Posterior vena cava (tissue), 2 donors: Measurements from ENCODE around the gene FGF22. TPM values are rescaled to one million over a fixed set of nuclear protein-coding genes. Genes with fewer than 3 reads are reported as not detected.

Source experiments
- DNase-seq: peaks from one replicate; pipeline ENCODE4 v3.0.0-alpha.2; 2020; ENCODE audit warnings: low spot score
- intact Hi-C, 2 donors: fragments of 100-400 bp; cut with DNase I; formaldehyde crosslinking; loops; one replicate each; pipeline versions ENCODE4 v1.14.1 to v1.14.2; 2022 to 2023
- total RNA-seq, 2 donors: library from RNA; stranded (reverse); fragmentation: NEBNext Ultra II Directional; extraction: Animal tissue kit (Norgen Biotek cat#: 25700); gene quantifications; one replicate each; pipeline ENCODE4 v1.2.1, GENCODE V29; 2021
- donor health status: DM: yes; HTN: yes; CAD: no.
- donor health status: DM: yes; HTN: yes; CAD: no.

Gene FGF22
- total RNA-seq, 2 donors from 2014 or later: 0.37 TPM; not detected in 1

GRCh38 chr19:687569-688166 is 48.0 kb downstream of the FGF22 start:
- intact Hi-C loops: no loop called here
- no peak for DNase-seq

- DNase-seq: no peak
- intact Hi-C loops: no loop called here
Observed at GRCh38 chr19:688214-688613, 48.5 kb downstream of the FGF22 start.

GRCh38 chr19:688992-689391 is 49.3 kb downstream of the FGF22 start:
- intact Hi-C loops: no loop called here
- no peak for DNase-seq

- no peak for DNase-seq
- intact Hi-C loops: no loop called here
Observed at GRCh38 chr19:690203-690602, 50.5 kb downstream of the FGF22 start.

Other genes with a start within 250 kb of the FGF22 start
- 1 to 10 TPM; 1.1 to 2.9 TPM for gene C2CD4C, start 230.7 kb upstream of the FGF22 start, total RNA-seq
- gene SHC2, start 178.8 kb upstream of the FGF22 start, total RNA-seq: 10 to 100 TPM; 21.0 to 21.9 TPM
- under 1 TPM in 1 of 2 donors, not detected in 1; 0.42 TPM for gene MADCAM1, start 143.4 kb upstream of the FGF22 start, total RNA-seq
- gene TPGS1, start 132.4 kb upstream of the FGF22 start, total RNA-seq: 10 to 100 TPM; 21.0 to 21.2 TPM
- 10 to 100 TPM; 41.1 to 45.8 TPM for gene CDC34, start 108.1 kb upstream of the FGF22 start, total RNA-seq
- under 1 TPM; 0.74 to 0.76 TPM for gene GZMM, start 95.8 kb upstream of the FGF22 start, total RNA-seq
- 100 to 1,000 TPM; 288 to 300 TPM for gene BSG, start 67.3 kb upstream of the FGF22 start, total RNA-seq
- gene HCN2, start 50.0 kb upstream of the FGF22 start, total RNA-seq: under 1 TPM; 0.10 to 0.37 TPM
- 10 to 100 TPM; 25.6 to 30.7 TPM for gene POLRMT, start 6.3 kb upstream of the FGF22 start, total RNA-seq
- 10 to 100 TPM; 24.5 to 27.1 TPM for gene RNF126, start 23.3 kb downstream of the FGF22 start, total RNA-seq
- 100 to 1,000 TPM; 234 to 270 TPM for gene FSTL3, start 36.5 kb downstream of the FGF22 start, total RNA-seq
- not detected for gene PRSS57, start 55.6 kb downstream of the FGF22 start, total RNA-seq
- gene PALM, start 69.1 kb downstream of the FGF22 start, total RNA-seq: 100 to 1,000 TPM in 1 of 2 donors, 10 to 100 TPM in 1; 89.6 to 128 TPM
- gene MISP, start 111.2 kb downstream of the FGF22 start, total RNA-seq: under 1 TPM in 1 of 2 donors, not detected in 1; 0.14 TPM
- 100 to 1,000 TPM; 151 to 168 TPM for gene PTBP1, start 157.6 kb downstream of the FGF22 start, total RNA-seq
- not detected for gene PLPPR3, start 182.1 kb downstream of the FGF22 start, total RNA-seq
- gene AZU1, start 188.0 kb downstream of the FGF22 start, total RNA-seq: under 1 TPM in 1 of 2 donors, not detected in 1; 0.29 TPM
- under 1 TPM in 1 of 2 donors, not detected in 1; 0.38 TPM for gene PRTN3, start 201.1 kb downstream of the FGF22 start, total RNA-seq
- 1 to 10 TPM in 1 of 2 donors, under 1 TPM in 1; 0.33 to 2.2 TPM for gene ELANE, start 212.4 kb downstream of the FGF22 start, total RNA-seq
- 100 to 1,000 TPM; 122 to 297 TPM for gene CFD, start 219.8 kb downstream of the FGF22 start, total RNA-seq